Ecto neural progenitor cell (in vitro differentiated cells): ENCODE measurements around the gene RHEBL1.

Source experiments
- DNase-seq: peaks from one replicate; pipeline ENCODE4 v3.0.0-alpha.2; 2018; ENCODE audit warnings: low spot score

RHEBL1 gene

DNA sequence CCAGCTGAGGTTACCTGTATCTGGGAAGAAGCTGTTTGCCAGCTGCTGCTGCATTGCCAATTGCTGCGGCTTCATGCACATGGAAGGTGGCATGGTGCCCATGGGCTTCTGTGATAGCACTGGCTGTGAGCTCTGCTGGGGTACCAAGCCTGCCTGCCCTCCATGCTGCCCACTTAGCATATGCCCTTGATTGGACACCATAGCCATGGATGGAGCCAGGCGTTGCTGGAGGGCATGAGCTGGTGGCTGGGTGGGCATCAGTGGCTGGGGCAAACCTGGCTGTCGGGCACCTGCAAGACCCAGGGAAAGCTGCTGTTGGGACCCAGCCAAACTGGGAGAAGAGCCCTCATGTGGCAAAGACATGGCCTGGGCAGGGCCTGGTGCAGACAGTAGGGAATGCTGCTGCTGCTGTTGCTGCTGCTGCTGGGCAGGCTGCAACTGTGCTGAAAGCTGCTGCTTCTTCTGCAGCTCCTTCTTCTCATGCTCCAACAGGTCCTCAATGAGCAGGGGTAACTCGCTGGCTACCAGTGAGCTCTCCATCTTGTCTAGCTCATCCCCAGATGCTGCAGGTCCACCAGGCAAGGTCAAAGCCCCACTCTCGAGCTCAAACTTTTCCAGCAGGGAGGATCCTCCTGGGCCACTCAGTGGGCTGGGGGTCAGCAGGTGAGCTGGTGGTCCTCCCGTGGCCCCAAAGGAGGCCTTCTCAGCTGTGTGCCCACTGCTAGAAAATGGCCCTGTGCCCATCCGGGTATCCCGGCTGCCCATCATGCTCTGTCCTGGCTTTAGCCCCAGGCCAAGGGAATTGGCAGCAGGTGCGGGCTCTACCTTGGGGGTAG is 32.5 kb downstream of the RHEBL1 start:
- no peak for DNase-seq

DNA sequence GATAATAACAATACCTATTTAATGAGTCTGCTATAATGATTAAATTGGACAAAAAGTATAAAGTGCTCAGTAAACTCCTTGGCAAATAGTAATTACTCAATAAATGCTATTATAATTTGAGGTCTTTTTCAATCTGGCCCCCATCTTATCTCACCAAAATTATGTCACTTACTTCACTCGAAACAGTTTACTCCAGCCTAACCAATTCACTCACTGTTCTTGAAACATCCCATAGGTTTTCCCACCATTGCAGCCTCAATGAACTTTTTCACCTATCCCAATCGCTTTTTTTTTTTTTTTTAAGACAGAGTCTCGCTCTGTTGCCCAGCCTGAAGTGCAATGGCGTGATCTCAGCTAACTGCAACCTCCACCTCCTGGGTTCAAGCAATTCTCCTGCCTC is 33.8 kb downstream of the RHEBL1 start:
- no peak for DNase-seq

DNA sequence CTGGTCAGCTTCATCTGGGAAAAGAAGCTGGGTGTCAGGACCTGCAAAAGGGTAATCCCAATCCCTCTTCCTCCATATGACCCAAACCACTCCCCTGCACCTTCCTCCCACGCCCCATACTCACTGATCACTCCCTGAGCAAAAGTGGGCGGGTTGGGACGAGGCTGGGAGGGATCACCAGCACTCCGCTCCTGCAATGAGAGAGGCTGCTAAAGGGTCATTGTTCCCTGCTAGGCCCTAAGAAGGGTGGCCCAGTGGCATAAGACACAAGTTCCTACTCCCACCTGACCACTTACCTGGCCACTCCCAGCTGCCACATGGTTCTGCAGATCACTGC is 35.5 kb downstream of the RHEBL1 start:
- DNase-seq, result no peak

DNA sequence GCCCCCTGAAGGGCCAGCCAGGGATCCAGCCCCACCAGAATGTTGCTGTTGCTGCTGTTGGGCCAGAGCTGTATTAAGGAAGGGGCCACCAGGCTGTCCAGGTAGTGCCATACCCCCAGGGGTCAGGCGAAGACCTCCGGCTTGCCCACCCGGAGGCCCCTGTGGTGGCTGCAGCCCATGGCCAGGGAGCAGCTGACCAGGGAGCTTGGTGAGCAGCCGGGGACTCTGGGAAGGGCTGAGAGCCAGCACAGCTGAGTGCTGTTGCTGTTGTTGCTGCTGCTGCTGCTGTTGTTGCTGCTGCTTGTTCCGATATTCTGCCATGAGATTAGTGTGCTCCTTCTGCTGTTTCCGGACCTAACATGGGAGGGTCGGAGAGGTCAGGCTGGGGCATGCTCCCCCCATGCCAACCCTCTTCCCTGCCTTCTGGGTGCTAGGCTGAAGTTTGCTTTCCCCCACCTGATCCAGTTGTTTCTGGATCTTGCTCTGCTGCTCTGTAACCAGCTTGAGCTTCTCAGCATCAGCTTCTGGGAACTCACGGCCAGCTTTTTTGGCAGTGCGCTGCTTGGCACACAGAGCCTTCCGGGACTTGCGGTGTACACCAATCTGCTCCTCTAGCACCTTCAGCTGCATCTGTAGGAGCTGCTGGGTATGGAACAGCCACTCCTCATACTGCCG is 36.0 kb downstream of the RHEBL1 start:
- DNase-seq, result no peak

DNA sequence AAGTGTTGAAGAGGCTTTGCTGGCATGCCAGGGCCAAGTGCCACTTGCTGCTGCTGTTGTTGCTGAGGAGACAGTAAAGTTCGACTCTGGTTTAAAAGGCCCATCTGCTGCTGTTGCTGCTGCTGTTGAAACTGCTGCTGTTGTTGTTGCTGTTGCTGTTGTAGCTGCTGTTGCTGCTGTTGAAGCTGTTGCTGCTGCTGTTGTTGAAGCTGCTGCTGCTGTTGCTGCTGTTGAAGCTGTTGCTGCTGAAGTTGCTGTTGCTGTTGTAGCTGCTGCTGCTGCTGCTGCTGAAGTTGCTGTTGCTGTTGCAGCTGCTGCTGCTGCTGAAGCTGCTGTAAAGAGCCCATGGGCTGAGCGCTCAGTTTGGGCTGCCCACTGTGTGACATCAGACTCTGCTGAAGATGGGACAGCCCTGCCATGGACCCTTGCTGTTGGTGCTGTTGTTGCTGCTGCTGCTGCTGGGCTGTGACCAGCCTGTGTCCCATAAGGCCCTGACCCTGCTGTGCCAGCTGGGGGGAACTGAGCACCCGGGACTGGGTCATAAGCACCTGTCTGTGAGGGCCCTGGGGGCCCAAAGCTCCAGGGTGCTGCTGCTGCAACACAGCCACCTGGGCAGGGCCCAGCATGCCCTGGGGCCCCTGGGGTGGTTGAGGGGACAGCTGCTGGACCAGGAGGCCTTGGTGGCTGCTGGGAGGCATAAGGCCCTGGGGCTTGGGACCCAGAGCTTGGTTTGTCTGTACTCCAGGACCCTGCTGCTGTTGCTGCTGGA is 36.9 kb downstream of the RHEBL1 start:
- DNase-seq, result no peak

DNA sequence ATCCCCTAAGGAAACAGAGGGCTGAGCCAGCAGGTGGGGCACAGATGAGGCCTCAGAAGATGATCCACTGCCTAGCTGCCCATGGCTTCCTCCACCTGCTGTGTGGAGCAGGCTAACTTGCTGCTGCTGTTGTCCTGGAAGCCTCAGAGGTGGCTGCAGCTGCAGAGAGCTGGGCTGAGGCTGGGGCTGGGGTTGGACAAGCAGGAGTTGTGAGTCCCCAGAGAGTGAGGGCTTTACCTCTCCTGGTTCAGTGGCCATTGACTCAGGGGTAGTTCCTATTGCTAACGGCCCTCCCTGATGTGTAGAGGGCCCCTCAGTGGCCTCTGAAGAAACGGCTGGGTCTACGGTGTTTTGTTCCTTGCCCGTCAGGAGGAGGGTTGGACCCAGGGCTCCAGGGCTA is 37.5 kb downstream of the RHEBL1 start:
- DNase-seq, result no peak

DNA sequence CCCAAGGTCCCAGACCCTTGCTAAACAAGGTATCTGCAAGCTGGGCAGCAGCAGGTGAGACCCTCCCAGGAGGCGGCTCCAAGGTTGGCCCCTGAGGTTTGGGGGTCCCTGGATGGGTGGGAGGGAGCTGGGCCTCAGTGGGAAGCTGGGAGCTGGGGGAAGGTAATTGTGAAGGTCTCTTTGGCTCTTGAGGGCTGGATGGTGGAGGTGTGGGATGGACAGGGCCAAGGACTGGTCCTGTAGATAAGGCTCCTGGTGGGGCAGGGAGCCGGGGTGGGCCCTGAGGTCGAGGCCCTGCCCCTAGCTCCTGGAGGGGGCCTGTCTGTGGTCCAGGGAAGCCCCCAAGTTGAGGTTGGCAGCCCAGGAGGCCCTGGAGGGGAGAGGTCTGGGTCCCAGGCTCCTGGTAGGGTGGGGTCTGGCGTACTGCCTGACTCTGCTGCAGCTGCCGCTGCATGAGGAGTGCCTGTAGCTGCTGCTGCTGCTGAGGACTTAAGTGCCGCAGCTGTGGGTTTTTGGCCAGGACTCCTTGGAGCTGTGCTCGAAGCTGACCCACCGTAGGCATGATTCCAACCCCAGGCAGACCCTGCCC is 38.1 kb downstream of the RHEBL1 start:
- no peak for DNase-seq

DNA sequence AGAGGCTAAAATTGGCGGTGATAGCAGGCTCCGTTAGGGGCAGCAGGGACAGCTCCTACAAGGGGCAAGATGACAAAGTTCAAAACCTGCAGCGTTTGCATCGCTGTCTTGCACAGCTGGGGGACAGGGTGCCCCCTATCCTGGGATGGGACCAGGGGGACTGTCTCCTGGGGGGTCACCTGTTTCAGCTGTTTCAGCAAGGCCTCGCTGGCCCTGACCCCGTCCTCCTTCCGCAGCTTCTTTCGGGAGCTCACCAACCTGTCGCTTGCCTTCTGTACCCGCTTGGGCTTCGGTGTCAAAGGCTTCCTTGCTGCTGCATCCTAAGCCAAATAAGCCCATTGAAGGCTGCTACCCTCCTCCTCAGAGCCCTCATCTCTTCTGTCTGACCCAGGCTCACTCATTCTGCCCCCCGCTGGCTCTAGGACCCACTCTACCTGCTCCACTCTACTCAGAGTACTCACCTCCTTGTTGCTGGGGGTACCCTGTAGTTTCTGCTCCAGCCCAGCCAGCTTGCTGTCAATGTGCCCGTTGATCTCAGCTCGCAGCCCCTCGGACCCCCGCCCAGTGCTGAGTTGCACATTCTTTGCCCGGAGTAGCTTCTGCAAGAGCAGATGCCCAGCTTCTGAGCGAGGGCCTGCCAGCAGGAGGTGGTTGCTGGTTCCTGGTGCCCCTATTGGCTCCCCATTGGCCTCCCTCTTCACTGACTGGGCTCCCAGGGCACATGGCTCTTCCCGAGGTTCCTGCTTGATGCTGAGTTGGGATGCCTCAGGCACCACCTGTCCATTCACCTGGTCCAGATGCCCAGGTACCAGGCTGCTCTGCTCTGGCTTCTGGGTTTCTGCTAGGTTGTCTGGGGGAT is 38.8 kb downstream of the RHEBL1 start:
- DNase-seq, result no peak

DNA sequence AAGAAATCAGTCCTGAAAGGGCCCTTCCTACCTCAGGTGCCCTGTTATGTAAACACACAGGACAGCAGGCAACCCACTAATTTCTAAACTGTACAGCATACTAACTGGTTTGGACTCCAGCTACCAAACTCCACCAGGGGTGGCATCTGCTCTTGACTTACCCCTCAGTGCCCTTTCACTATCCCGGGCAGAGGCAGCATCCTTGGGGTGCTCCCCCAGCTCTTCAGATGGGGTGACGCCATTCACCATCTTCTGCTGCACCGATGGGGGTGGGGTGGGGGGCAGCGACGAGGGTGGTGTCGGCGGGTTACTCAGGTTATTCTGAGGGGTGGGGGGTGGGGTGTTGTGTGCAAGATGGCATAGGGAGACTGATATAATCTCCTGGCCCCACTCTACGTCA is 39.7 kb downstream of the RHEBL1 start:
- no peak for DNase-seq

DNA sequence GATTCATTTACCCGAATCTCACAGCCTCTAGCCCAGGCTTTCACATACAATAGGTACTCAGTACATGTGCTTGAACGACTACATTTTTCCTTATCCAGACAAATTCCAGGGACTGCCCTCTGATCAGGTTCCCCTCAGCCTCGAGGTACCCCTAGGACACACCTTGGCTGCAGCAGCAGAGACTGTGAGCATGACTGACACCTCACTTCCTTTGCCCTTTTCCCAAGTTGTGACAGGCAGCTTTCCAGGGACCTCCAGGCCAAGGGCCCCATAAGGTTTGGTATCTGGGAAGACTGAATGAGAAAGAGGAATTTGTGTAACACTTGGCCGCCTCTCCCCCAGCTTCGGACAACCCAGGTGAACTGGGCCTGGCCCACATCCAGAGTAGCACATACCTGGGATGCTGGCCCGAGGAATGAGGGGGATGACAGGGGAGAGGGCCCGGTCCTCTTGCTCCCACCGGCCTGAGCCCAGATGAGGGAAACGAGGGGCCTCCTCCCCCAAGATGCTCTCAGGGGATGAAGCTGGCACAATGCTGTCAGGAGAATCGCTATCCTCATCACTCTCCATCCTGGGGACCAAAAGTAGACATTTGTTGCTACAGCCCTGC is 41.0 kb downstream of the RHEBL1 start:
- no peak for DNase-seq

DNA sequence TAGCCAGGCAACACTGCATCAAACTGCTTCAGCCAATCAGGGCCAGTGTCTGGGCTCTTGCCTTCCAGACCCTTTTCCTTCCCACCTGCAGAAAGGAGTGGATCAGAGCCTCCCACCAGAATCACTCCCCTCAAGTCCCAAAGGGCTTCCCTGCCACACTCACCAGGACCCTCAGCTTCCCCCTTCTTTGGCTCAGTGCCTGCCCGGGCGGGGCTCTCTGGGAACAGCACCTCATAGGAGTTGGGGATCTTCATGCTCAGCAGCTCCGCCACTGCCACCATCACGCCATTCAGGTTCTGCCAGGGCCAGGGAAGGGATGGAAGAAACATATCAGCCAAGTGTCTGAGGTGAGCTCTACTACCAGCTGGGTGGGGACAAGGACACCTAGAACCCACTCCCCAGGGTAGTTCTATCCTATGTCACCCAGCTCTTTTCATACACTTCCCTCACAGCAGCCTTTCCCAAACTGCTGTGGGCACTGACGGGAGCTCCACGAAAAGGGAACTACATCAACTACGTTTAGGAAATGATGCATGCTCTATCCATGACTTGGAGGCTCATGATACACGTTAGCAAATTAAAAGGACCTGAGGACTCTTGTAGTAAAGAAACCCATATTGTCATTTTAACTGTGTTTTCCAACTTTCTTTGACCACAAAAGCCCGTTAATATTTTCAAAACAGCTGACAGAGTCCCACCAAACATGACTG is 41.8 kb downstream of the RHEBL1 start:
- no peak for DNase-seq

DNA sequence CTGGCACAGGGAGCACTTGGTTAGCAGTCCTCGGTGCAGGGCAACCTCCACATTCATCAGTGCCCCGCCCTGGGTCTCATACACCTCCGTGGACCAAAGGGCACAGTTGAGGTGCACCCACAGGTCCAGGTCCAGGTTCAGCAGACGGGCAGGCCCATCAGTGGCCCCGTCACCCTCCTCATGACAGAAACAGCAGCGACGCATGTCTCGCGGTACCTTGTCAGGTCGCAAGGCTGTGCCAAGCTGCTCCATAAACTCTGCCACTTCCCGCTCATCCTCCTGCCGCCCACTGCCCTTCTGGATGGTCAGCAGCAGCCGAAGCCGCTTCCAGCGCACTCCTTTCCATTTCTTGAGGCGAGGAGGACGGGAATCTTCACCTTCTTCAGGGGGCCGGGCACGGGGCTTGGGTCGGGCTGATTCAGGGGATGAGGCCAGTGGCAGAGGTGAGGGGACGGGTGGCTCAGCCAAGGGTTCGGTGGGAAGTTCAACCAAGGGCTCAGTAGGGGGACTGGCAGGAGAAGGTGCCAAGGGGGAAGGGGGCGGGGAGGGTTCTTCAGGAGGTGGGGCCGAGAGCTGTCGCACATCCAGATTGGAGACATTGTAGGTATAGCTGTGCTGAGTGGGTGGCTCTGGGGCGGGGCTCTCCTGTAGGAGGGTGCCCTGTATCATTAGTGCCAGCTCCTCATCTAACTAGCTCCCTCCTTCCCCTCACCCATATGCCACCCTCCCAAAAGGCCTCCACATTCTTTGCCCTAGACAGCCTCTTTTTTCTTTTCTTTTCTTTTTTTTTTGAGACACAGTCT is 42.9 kb downstream of the RHEBL1 start:
- no peak for DNase-seq

DNA sequence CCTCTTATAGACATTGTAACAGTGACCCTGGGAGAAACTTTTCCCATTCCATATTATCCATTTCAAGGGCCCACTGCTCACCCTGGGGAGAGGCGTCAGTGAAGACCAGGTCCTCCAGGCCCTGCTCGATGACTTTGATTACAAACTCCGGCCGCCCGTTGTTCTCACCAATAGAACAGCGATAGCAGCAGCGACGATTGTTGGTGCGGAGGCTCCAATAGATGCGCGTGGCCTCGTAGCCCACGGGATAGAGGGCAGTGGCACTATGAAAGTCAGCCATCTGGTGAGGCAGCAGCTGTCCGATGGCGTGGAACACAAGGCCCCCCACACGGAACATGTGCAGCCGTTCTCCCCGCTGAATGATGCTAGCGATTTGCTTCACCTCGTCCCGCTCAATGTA is 43.7 kb downstream of the RHEBL1 start:
- no peak for DNase-seq

DNA sequence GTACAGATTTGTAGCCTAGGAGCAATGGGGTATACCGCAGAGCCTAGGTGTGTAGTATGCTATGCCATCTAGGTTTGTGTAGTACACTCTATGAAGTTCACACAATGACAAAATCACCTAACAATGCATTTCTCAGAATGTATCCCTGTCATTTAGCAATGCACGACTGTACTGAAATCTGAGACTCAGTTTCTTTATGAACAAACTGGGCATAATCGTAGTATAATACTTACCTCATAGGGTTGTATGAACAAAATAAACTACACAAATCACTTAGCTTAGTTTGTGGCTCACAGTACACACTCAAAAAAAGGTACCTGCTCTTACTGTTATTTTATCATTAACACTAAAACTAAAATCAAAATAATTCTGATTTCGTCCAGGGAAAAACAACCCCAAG is 44.3 kb downstream of the RHEBL1 start:
- DNase-seq, result no peak

DNA sequence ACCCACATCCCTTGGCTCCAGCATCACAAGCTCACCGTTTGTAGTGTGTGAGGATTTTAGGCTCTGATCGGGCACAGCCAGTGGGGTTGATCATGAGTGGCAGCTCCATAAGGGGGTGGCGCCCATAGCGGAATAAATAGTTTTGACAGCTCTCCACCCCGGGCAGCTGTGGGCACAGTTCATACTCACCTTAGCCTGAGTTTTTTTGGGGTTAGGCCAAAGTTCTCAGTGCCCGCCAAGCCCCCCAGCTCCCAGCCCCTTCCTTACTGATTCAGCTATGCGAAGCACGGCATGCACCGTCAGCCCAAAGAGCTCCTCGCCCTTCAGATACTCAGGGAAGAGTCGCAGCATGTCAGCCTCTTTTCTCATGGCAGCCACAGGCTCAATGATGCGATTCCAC is 45.2 kb downstream of the RHEBL1 start:
- no peak for DNase-seq

DNA sequence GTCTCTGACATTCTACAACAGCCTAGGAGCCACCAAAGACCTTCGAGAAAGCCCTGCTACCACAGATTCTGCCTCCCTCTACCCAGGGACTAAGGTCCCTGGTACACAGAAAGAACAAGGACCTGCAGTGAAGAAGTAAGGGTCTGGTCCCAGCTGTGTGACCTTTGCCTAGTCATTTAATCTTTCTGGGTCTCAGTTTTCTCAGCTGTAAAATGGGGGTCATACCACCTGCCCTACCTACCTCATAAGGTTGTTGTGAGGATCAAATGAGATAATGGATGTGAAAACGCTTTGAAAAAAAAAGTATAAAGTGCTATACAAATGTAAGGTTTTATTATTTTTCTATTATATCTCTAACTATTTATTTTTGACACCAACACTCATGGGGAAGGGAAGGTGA is 46.0 kb downstream of the RHEBL1 start:
- DNase-seq, result no peak

DNA sequence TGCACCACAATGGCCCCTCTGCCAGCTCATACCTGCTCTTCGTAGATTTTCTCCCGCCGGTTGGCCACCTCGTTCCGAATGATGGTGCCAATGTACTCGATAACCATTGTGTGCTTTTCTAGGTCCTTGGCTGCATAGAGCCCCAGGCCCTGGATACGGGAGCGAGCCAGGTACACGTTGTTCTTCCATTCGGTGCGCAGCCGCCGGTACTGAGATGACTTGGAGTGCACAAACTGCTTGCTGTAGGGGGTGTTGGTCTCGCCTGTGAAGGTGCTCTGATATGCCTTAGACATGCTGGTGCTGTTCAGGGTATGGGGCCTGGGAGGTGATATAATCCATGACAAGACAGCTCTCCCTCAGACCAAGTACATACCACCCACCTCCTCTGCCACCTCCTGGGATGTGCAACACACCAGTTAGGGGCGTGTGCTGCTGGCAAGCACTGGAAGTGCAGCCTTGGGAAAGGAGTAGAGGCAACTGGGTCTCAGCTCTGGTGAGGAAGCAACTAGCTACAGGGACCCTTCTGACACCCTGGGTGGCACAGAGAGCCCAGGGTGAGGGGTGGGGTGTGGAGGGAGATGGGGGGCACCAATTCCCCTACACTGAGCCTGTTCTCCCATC is 47.1 kb downstream of the RHEBL1 start:
- no peak for DNase-seq

DNA sequence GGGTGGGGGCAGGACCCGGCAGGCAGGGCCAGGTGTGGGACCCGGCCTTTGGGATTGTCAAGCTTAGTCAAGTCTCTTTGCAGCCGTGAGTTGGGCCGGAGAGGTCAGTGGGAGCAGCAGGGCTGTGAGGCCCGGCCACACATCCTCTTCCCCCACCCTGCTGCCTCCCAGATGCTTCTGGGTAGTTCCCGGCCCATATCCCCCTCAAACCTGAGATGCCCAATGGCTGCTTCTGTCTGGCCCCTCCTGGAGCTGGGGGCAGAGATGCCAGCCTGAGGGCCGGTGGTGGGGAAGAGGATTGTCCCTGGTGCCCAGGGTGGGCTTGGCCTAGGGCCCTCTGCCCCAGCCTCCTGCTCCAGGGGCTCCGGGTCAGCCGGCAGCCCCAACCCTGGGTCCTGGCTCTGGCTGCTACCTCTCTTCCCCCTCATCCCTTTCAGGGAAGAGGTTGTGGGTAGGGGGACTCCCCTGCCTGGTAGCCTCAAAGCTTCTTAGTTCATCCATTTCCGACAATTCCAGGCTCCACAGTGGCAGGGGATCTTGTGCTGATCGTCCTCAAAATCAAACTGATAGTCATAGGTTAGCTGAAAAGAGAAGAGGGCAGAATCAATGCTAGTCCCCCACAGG is 48.4 kb downstream of the RHEBL1 start:
- no peak for DNase-seq

DNA sequence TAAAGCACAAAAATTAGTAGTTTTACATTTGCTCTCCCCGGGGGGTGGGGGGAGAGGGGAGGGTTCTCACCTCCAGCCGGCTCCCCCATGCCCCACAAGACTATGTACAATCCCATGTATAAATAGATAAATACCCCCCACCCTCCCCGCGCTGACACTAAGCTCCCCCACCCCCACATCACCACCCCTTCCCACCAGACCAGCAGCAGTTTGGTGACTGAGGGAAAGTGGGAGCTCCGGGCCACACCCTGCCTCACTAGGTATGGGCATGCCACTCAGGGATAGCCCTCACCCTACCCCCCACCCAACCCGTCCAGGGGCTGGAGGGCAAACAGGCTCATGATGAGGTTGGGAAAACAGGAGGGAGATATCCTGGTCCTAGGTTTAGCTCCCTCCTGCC is 49.3 kb downstream of the RHEBL1 start:
- no peak for DNase-seq
